Hematopoietic multipotent progenitor cell treated with erythropoietin and hydrocortisone succinate and interleukin-3 and kit ligand, for 4 days (in vitro differentiated cells): ENCODE data around the gene MT1F.
"Not testable (repeated sequence)": the region's sequence is repeated elsewhere in the genome, so short reads cannot be mapped to it uniquely, and the experiment has no call there.

ENCODE experiments used
- DNase-seq: peaks from one replicate; pipeline ENCODE4 v3.0.0-alpha.2; 2015

Gene MT1F

GRCh38 chr16:56673921-56674320, 16.2 kb downstream of the MT1F start:
- peak; percentile 75 for DNase-seq

GRCh38 chr16:56674570-56674969, 16.8 kb downstream of the MT1F start:
- DNase-seq = not testable (repeated sequence)

GRCh38 chr16:56675685-56676210, 18.0 kb downstream of the MT1F start:
- peak; percentile 26 for DNase-seq

GRCh38 chr16:56677474-56677873, 19.7 kb downstream of the MT1F start:
- no peak for DNase-seq

- DNase-seq = no peak
These were observed 21.4 kb downstream of the MT1F start for GRCh38 chr16:56679078-56679730.

GRCh38 chr16:56679818-56680217, 22.1 kb downstream of the MT1F start:
- no peak for DNase-seq

GRCh38 chr16:56681939-56682702, 24.4 kb downstream of the MT1F start, which contains the start of gene MT1X:
TSS of gene MT1X (plus strand) at chr16:56682470. CDS start at chr16:56682541, 71 bp downstream.
- peak; percentile 96 for DNase-seq

- DNase-seq = no peak
These were observed 25.1 kb downstream of the MT1F start for GRCh38 chr16:56682703-56683397.

GRCh38 chr16:56683424-56684172, 25.8 kb downstream of the MT1F start:
- no peak for DNase-seq

- DNase-seq = no peak
These were observed 26.6 kb downstream of the MT1F start for GRCh38 chr16:56684256-56684925.

GRCh38 chr16:56684926-56685590, 27.3 kb downstream of the MT1F start:
- DNase-seq = no peak

GRCh38 chr16:56686758-56687157, 29.0 kb downstream of the MT1F start:
- DNase-seq = no peak

- DNase-seq = no peak
These were observed 31.0 kb downstream of the MT1F start for GRCh38 chr16:56688762-56689161.

GRCh38 chr16:56689171-56689570, 31.4 kb downstream of the MT1F start:
- DNase-seq = no peak

GRCh38 chr16:56690420-56691122, 32.8 kb downstream of the MT1F start:
- no peak for DNase-seq

- DNase-seq = no peak
These were observed 34.1 kb downstream of the MT1F start for GRCh38 chr16:56691885-56692284.

- no peak for DNase-seq
These were observed 37.5 kb downstream of the MT1F start for GRCh38 chr16:56695246-56695645.

- no peak for DNase-seq
These were observed 39.8 kb downstream of the MT1F start for GRCh38 chr16:56697456-56698155.

- no peak for DNase-seq
These were observed 42.4 kb downstream of the MT1F start for GRCh38 chr16:56700195-56700594.

- no peak for DNase-seq
These were observed 42.9 kb downstream of the MT1F start for GRCh38 chr16:56700631-56701030.
